Stimulated activated CD8-positive, alpha-beta memory T cell treated with anti-CD3 and anti-CD28 coated beads, Interleukin-4, amount 100 ng/mL, for 24 hours (primary cell): ENCODE measurements around the gene FLII.

Experiments
- DNase-seq: peaks from one replicate; pipeline ENCODE4 v3.0.0-alpha.2; 2020; ENCODE audit warnings: low read depth

Gene FLII

GRCh38 chr17:18245038-18245776 is 13.3 kb downstream of the FLII start:
- no peak for DNase-seq

DNA sequence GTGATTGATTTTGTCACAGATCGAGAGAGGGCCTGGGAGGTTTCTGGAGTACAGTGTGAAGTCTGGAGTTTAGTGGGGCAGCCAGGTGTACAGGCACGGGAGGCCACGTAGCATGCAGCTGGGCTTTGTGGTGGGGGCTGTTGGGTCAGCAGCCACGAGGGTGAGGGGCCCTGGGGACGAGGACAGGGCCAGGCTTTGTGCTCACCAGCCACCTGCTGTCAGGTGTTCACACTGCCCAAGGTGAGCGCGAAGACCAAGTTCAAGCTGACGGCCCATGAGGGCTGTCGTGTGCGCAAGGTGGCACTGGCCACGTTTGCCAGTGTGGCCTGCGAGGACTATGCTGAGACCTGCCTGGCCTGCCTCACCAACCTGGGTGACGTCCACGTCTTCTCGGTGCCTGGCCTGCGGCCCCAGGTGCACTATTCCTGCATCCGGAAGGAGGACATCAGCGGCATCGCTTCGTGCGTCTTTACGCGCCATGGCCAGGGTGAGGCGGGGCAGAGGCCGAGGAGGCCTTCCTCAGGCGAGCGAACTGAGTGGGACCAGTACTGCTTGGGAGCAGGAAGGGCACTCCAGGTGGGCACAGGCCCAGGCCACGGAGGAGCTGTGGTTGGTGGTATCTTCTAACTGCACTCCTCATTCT is 17.2 kb downstream of the FLII start:
- no peak for DNase-seq

DNA sequence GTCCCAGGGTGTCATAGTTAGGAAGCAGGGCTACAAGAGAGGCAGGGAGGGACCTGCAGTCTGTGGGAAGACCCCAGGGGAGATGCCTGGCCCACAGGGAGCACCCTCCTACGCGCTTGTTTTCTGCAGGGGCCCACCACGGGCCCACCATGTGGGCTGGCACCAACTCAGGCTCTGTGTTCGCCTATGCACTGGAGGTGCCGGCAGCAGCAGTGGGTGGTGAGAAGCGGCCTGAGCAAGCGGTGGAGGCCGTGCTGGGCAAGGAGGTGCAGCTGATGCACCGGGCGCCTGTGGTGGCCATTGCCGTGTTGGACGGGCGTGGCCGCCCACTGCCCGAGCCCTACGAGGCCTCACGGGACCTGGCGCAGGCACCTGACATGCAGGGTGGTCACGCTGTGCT is 18.1 kb downstream of the FLII start:
- no peak for DNase-seq

DNA sequence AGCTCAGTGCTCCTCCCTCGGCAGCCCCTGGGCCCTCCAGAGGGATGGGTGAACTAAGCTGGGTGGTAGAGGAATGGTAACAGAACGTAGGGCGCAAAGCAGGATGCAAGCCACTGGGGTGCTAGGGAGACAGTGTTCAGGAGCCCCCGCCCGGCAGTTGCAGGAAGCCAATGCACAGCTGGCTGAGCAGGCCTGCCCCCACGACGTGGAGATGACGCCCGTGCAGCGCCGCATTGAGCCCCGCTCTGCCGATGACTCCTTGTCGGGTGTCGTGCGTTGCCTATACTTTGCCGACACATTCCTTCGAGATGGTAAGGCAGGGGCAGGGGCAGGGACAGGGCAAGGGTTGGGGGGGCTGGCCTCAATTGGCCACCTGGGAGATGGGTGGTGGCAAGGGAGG is 20.2 kb downstream of the FLII start:
- DNase-seq = no peak

DNA sequence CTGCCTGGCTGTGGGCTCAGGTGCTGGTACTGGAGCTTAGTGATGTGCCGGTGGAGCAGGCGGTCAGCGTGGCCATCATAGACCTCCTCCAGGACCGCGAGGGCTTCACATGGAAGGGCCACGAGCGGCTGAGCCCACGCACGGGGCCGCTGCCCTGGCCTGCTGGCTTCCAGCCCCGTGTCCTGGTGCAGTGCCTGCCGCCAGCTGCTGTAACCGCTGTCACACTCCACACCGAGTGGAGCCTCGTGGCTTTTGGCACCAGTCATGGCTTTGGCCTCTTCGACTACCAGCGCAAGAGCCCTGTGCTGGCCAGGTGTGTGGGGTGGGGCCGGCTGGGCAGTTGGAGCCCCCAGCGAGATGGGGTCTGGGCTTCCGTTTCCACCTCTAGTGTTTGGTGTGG is 21.1 kb downstream of the FLII start:
- no peak for DNase-seq

DNA sequence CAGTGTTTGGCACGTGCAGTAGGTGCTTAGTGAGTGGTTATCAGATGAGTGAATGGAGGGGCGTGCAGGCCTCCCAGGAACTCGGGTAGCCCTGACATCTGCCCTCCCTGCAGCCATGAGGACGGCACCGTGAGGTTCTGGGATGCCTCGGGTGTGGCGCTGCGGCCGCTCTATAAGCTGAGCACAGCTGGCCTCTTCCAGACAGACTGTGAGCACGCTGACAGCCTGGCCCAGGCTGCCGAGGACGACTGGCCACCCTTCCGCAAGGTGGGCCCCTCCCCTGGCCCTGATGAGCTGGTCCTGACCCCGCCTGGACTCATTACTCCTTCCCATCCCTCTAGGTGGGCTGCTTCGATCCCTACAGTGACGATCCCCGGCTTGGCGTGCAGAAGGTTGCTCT is 22.0 kb downstream of the FLII start:
- no peak for DNase-seq

- peak; percentile 36 for DNase-seq
These were observed 22.7 kb downstream of the FLII start for GRCh38 chr17:18235743-18236256.

DNA sequence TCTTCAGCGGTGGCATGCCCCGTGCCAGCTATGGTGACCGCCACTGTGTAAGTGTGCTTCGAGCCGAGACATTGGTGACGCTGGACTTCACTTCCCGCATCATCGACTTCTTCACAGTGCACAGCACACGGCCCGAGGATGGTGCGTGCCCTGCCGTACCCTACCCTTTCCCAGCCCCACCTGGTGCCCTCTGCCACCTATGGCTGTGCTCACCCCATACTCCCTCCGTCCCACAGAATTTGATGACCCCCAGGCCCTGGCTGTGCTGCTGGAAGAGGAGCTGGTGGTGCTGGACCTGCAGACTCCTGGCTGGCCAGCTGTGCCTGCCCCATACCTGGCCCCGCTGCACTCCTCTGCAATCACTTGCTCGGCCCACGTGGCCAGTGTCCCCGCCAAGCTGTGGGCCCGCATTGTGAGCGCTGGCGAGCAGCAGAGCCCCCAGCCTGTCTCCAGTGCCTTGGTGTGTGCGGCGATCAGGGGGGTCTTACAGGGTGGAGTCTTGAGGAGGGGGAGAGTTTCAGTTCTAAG is 23.6 kb downstream of the FLII start:
- no peak for DNase-seq

DNA sequence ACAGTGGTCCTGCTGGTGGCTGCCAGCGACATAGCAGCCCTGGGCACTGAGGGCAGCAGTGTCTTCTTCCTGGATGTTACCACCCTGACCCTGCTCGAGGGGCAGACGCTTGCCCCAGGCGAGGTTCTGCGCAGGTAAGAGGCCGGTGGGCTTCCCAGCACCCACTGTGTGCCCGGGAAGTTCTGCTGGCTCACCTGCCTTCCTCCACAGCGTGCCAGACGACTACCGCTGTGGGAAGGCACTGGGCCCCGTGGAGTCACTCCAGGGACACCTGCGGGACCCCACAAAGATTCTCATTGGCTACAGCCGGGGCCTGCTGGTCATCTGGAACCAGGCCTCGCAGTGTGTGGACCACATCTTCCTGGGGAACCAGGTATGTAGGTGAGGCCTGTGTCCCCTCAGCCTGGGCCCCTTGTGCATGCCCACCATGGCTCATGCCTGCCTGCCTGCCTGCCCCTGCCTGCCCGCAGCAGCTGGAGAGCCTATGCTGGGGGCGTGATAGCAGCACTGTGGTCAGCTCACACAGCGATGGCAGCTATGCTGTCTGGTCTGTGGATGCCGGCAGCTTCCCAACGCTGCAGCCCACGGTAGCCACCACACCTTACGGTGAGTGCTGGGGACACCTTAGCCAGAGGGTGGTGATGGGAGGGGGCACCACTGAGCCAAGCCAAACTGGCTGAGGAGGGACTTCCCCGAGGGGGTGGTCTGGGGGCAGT is 24.6 kb downstream of the FLII start:
- no peak for DNase-seq

- no peak for DNase-seq
These were observed 27.4 kb downstream of the FLII start for GRCh38 chr17:18231164-18231563.

DNA sequence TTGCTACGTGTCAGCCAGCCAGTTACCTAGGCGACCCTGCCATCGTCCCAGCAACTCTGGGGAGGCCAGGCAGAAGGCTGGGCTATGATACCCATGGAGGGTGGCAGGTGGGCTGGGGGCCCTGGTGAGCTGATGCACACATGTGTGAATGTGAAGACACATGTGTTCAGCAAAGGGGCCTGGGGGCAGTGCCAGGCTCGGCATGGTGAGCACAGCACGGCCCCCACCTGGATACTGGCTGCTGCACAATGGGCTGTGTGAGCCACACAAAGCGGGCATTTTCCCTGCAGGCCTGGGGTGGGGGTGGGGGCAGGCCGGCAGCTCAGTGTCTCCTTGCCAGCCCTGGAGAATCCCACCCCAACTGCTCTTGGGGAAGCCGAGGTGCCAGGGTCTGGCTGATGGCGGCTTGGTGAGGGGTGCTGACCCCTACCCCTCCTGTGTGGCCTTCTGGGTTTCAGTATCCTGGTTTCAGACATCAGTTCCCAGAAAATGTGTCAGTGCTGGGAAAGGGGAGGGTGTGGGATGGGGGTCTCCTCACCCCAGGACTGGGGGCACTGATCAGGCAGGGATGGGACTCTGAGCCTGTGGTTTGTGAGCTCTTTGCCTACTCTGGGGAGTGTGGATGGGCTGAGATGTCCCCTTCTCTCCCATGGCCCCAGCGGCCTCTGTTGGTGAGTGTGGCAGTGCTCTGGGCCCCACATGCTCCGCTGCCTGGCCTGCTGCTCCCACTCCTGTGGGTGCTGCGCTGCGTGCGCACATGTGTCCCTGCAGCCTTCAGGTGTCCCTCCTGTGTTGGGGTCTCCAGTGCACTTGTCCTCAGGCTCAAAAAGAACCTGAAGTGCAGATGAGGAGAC is 28.0 kb downstream of the FLII start:
- no peak for DNase-seq

- DNase-seq = no peak
These were observed 28.8 kb downstream of the FLII start for GRCh38 chr17:18229771-18230170.

- no peak for DNase-seq
These were observed 29.3 kb downstream of the FLII start for GRCh38 chr17:18229254-18229653.

- no peak for DNase-seq
These were observed 30.3 kb downstream of the FLII start for GRCh38 chr17:18228176-18228682.

DNA sequence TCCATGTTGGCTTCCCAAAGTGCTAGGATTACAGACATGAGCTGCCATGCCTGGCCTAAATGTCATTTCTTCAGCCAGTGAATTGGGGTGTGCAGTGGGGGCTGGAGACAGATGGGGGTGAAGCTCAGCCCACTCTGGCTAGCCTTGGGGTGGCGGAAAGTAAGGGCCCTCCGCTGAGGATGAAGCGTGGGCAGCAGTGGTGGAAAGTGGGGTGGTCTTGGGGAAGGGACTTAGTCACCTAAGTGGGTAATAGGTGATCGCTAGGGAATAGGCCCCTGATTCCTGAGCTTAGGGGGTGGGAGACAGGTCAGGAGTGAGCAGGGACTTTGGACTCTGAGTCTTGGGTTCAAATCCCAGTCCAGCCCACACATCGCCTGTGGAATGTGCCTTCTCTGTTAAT is 30.9 kb downstream of the FLII start:
- DNase-seq = no peak

DNA sequence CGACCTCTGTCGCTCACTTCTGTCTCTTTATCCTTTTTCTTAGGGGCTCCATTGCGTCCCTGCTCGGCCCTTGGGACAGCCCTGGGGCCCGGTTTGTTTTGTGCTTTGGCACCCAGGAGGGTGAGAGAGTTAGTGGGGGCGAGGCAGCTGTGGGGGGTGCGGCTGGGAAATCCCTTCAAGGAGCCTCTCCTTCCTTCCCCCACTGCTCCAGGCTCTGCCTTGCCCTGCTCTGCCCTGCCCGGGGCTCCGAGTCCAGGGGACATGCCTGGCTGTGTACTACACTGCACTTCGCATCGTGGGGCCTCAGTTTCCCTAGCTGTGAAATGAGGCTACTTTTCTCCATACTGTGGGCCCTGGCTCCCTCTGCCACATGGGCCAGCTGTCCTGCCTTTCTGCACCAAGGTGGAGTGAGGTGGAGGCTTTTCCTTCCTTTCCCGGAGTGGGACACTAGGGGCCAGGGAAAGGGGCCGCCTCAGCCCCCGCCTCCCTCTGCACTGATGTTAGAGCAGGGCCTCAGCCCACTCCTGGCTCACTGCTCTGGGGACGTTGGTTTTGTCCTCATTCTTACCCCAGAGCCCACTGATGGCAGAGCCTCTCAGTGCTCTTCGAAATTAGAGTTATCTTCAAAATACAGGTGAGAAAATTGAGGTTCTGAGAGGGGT is 32.1 kb downstream of the FLII start:
- no peak for DNase-seq

GRCh38 chr17:18225642-18226283 is 32.8 kb downstream of the FLII start:
- DNase-seq = no peak

DNA sequence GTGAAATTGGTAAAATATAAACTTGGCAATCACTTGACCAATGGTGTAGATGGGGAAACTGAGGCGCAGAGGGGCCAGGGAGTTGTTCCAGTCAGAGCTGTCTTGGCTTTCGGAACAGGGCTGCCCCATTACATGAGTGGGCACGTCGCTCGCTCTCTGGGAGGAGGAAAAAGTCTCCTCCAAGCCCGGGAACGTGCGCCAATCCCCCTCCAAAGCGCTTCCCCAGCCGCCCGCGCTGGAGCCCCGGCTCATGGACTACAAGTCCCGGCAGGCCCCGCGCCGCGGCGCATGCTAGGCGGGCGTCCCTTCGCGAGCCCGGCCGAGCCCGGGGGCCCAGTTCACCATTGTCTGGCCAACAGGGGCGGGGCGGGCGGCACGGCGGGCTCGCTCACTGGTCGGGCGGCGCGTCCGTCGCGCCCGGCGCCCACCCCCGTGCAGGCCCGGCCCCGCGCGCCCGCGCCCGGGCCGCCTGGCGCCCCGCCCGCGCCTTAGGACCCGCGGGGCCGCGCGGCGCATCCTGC is 33.4 kb downstream of the FLII start, which contains the start of gene LLGL1:
Gene LLGL1 (plus strand): TSS at position 515 of the 521 bp plus-strand sequence. CDS start 48 bp downstream, outside the sequence.
- peak; percentile 96 for DNase-seq

DNA sequence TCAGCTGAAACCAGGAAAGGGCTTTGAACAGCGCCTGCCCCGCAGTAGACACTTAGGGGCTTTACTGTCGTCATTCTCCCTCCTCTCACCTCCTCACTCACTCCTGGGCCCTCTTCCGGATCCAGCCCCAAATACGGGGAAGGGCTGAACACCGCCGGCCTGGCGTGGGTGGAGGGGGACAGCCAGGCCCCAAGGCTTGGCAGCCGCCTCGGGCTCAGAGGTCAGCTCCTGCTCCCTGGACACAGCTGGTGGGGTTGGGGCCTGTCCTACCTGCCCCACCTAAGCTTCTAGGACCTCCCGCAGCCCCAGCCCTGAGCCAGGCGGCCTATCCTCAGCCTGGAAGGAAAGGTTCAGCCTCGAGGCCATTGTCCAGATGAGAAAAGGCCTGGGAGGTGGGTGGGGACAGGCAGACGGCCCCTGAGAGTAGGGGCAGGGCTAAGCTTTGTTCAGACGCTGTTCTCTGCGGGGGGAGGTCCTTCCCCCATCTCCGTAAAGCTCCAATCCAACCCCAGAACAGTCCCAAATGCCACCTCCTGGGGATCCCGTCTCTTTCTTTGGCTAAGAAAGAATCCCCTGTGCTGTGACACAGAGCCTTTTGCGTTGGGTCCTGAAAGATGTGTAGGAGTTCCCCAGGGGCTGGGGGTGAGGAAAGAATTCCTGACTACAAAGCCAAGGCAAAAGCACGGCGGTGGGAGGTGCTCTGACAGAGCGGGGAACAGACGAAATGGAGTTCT is 34.0 kb downstream of the FLII start:
- no peak for DNase-seq

GRCh38 chr17:18224053-18224386 is 34.5 kb downstream of the FLII start:
- DNase-seq = no peak
